SU-DHL-6 (cell line): ENCODE measurements around the gene MEF2C.

Experiments used
- H2AFZ ChIP-seq: fragments of 200-600 bp; sonication (generic); 2 replicates; pipeline ENCODE4 v1.6.1; 2014; ENCODE audit warnings: low read depth, mild to moderate bottlenecking, moderate library complexity, mixed read lengths, antibody characterized with exemption, low read length; ENCODE audit not compliant: severe bottlenecking
- H3F3A ChIP-seq: fragments of 200-600 bp; shearing (Covaris generic); 2 replicates; pipeline ENCODE4 v1.6.0; 2016; ENCODE audit warnings: antibody characterized with exemption, mild to moderate bottlenecking; ENCODE audit not compliant: insufficient read depth
- H3K27ac ChIP-seq: fragments of 200-600 bp; sonication (generic); 2 replicates; pipeline ENCODE4 v1.5.1; 2016; ENCODE audit warnings: low read depth, mild to moderate bottlenecking, low read length, moderate library complexity, mixed read lengths
- H3K27me3 ChIP-seq: fragments of 200-600 bp; sonication (generic), shearing (Covaris generic); 2 replicates; pipeline ENCODE4 v1.6.0; 2014; ENCODE audit warnings: mild to moderate bottlenecking, low read length
- H3K36me3 ChIP-seq: fragments of 200-600 bp; sonication (generic); 2 replicates; pipeline ENCODE4 v1.6.1; 2014; ENCODE audit warnings: mild to moderate bottlenecking, low read length, mixed read lengths
- H3K4me2 ChIP-seq: fragments of 300-600, 200-600 bp; shearing (Covaris generic), sonication (generic); 2 replicates; pipeline ENCODE4 v1.6.0; 2014; ENCODE audit warnings: low read length, low read depth, mild to moderate bottlenecking; ENCODE audit not compliant: poor library complexity, severe bottlenecking
- H3K4me3 ChIP-seq: fragments of 200-600 bp; sonication (generic); 2 replicates; pipeline ENCODE4 v1.5.1; 2014; ENCODE audit warnings: antibody characterized with exemption, low read length, mild to moderate bottlenecking, mixed read lengths; ENCODE audit not compliant: insufficient read depth, poor library complexity, severe bottlenecking
- H3K79me2 ChIP-seq: fragments of 200-600 bp; sonication (generic); 2 replicates; pipeline ENCODE4 v1.6.1; 2014; ENCODE audit warnings: mild to moderate bottlenecking, low read length, moderate library complexity; ENCODE audit not compliant: insufficient read depth
- H3K9ac ChIP-seq: fragments of 200-600 bp; sonication (generic); 2 replicates; pipeline ENCODE4 v1.7.0; 2014; ENCODE audit warnings: mild to moderate bottlenecking, low read length
- H3K9me2 ChIP-seq: fragments of 200-600 bp; sonication (generic); replicated peaks from 2 replicates; pipeline ENCODE4 v1.6.1; 2014; ENCODE audit warnings: low read length; ENCODE audit not compliant: insufficient read depth
- H3K9me3 ChIP-seq: fragments of 200-600 bp; sonication (generic); 2 replicates; pipeline ENCODE4 v1.6.1; 2014; ENCODE audit warnings: low read length, mixed read lengths; ENCODE audit not compliant: insufficient read depth
- H4K20me1 ChIP-seq: fragments of 200-600 bp; sonication (generic); 2 replicates; pipeline ENCODE4 v1.6.1; 2014; ENCODE audit warnings: low read depth, mild to moderate bottlenecking, antibody characterized with exemption, low read length, moderate library complexity, mixed read lengths
- EZH2phosphoT487 ChIP-seq: fragments of 200-600 bp; sonication (generic), shearing (Covaris generic); conservative IDR thresholded peaks from 2 replicates; pipeline ENCODE4 v1.6.1; 2018; ENCODE audit warnings: mild to moderate bottlenecking, antibody characterized with exemption, low read length, moderate library complexity, mixed read lengths
- TF ChIP-seq, protein P1 (sequence below): fragments of 200-600 bp; sonication (generic); IDR thresholded peaks from one replicate; pipeline ENCODE4 v1.5.1; 2017; ENCODE audit warnings: antibody characterized with exemption, mild to moderate bottlenecking, low read length, moderate library complexity; ENCODE audit not compliant: insufficient read depth, poor library complexity, severe bottlenecking

MEF2C gene

DNA sequence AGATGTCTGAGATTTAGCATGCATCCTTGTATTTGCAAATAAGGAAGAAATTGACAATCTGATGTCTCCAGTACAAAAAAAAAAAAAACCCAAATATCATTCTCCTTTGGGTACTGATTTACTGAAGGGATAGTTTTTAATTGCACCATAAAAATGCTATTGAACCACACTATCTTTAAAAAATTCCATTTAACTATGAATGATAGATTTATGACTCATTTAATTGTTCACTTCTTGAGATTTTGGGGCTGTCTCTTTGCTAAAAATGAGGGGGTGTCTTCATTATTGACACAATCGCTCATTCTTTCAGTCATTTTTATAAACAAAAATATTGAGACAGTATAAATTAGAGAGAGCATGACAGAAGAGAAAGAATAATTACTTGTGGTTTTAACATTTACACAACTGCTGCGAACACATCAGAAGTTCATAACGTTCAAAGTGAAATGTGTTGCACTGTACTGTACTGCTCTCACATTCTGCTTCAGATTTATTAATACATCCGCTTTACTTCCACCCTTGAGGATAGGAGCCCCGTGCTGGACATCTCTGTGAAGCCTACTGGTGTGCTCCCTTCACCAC is 142.3 kb downstream of the MEF2C start:
- Histone ChIP-seq H3K79me2 (no peaks in the 10 kb centered on the region), H4K20me1 (no peaks in the 10 kb centered on the region), H2AFZ (no peak overlapping the region), H3K27ac (no peak overlapping the region), H3K9ac (no peak overlapping the region), H3F3A (no peaks in the 10 kb centered on the region), H3K27me3 (no peaks in the 10 kb centered on the region), H3K36me3 (no peaks in the 10 kb centered on the region), H3K4me3 (no peak overlapping the region), H3K9me2 (no peaks in the 10 kb centered on the region), H3K4me2 (no peak overlapping the region), H3K9me3 (no peaks in the 10 kb centered on the region)
- no peak for TF ChIP-seq EZH2phosphoT487
- TF ChIP-seq, protein P1, sequence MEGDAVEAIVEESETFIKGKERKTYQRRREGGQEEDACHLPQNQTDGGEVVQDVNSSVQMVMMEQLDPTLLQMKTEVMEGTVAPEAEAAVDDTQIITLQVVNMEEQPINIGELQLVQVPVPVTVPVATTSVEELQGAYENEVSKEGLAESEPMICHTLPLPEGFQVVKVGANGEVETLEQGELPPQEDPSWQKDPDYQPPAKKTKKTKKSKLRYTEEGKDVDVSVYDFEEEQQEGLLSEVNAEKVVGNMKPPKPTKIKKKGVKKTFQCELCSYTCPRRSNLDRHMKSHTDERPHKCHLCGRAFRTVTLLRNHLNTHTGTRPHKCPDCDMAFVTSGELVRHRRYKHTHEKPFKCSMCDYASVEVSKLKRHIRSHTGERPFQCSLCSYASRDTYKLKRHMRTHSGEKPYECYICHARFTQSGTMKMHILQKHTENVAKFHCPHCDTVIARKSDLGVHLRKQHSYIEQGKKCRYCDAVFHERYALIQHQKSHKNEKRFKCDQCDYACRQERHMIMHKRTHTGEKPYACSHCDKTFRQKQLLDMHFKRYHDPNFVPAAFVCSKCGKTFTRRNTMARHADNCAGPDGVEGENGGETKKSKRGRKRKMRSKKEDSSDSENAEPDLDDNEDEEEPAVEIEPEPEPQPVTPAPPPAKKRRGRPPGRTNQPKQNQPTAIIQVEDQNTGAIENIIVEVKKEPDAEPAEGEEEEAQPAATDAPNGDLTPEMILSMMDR: no peak

DNA sequence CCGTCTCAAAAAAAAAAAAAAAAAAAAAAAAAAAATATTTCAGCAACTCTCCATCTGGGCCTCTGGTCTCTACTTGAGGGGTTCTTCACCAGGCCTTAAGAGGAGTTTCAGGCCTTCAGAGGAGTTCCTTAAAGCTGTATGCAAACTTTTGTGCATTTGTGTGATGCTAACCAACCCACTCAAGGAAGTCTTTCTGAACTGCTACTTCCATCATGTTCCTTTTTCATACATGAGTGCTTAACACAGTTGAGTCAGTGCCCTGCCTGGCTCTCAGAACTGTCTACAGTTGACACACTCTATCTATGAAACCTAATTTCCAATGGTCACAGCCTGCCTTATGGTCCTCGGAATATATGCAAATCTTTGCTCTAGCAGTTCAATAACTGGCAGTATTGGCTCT is 146.5 kb downstream of the MEF2C start:
- no peaks in the 10 kb centered on the region for H4K20me1 ChIP-seq
- no peak overlapping the region for H3K9ac ChIP-seq
- H3K79me2 ChIP-seq: no peaks in the 10 kb centered on the region
- H3K9me2 ChIP-seq: no peaks in the 10 kb centered on the region
- no peaks in the 10 kb centered on the region for H3K9me3 ChIP-seq
- H3K4me3 ChIP-seq: no peak overlapping the region
- H3K27me3 ChIP-seq: no peaks in the 10 kb centered on the region
- TF ChIP-seq EZH2phosphoT487: no peak
- TF ChIP-seq, protein P1: no peak
- H3K4me2 ChIP-seq: no peak overlapping the region
- no peak overlapping the region for H2AFZ ChIP-seq
- H3K27ac ChIP-seq: no peak overlapping the region
- no peaks in the 10 kb centered on the region for H3K36me3 ChIP-seq
- H3F3A ChIP-seq: no peaks in the 10 kb centered on the region

DNA sequence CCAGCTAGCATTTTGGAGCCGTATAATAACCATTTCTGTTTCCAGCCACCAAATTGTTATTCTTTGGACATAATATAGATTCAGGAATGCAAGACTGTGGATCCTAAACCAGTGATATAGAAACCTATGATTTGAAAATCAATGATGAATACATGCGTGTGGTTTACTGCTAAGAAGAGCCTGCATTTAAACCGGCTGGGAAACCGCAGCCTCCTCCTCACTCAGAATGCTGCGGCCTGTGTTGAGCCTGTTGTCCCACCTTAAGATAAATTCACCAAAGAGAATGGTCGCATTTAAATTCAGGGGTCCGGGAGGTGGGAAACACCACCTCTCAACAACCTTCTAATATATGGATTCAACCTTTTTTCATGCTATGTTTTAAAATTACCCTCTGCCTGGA is 148.0 kb downstream of the MEF2C start:
- Histone ChIP-seq H3K4me3 (no peak overlapping the region), H3F3A (peaks cover 6% of the 10 kb centered on the region; the same call in 1 of the 2 replicates), H2AFZ (no peak overlapping the region), H4K20me1 (no peaks in the 10 kb centered on the region), H3K36me3 (no peaks in the 10 kb centered on the region), H3K27ac (peak overlapping the region; percentile 70; the same call in 1 of the 2 replicates), H3K4me2 (peak overlapping the region; percentile 56), H3K27me3 (no peaks in the 10 kb centered on the region), H3K9me2 (no peaks in the 10 kb centered on the region), H3K9ac (no peak overlapping the region), H3K79me2 (no peaks in the 10 kb centered on the region), H3K9me3 (no peaks in the 10 kb centered on the region)
- TF ChIP-seq, protein P1: no peak
- no peak for TF ChIP-seq EZH2phosphoT487
